ENCODE results near the gene FGF1. TPM values are rescaled to one million over a fixed set of nuclear protein-coding genes. Genes with fewer than 3 reads are reported as not detected.
A peak's percentile ranks its signal among the peaks of the same experiment; 100 is the strongest.

Gene FGF1
- total RNA-seq, 1 donor from 2014 or later: 1.8 TPM

GRCh38 chr5:142680605-142681259 lies 5.2 kb downstream of the FGF1 start:
- Histone ChIP-seq H3K27ac (no peak overlapping the region), H3K9me3 (no peaks in the 10 kb centered on the region), H3K4me1 (peaks cover 4% of the 10 kb centered on the region), H3K4me3 (no peak overlapping the region), H3K36me3 (no peaks in the 10 kb centered on the region), H3K27me3 (no peaks in the 10 kb centered on the region)
- ATAC-seq (peak; percentile 74), DNase-seq (no peak)
- TF ChIP-seq, protein P1, sequence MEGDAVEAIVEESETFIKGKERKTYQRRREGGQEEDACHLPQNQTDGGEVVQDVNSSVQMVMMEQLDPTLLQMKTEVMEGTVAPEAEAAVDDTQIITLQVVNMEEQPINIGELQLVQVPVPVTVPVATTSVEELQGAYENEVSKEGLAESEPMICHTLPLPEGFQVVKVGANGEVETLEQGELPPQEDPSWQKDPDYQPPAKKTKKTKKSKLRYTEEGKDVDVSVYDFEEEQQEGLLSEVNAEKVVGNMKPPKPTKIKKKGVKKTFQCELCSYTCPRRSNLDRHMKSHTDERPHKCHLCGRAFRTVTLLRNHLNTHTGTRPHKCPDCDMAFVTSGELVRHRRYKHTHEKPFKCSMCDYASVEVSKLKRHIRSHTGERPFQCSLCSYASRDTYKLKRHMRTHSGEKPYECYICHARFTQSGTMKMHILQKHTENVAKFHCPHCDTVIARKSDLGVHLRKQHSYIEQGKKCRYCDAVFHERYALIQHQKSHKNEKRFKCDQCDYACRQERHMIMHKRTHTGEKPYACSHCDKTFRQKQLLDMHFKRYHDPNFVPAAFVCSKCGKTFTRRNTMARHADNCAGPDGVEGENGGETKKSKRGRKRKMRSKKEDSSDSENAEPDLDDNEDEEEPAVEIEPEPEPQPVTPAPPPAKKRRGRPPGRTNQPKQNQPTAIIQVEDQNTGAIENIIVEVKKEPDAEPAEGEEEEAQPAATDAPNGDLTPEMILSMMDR (IDR thresholded peaks at IDR 0.05): no peak
- intact Hi-C loops (cut with DNase I): no loop called here

DNA sequence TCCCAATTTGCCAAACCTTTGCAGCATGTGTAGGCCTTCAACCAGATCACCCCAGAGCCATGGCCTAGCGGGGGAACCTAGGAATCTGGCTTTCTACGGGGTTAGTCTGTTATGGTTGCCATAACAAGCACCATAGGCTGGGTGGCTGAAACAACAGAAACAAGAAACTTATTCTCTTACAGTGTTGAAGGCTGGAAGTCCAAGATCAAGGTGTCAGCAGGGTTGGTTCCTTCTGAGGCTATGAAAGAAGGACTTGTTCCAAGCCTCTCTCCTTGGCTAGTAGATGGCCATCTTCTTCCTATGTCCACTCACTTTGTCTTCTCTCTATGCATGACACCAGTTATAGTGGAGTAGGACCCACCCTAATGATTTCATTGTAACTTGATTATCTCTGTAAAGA lies 6.1 kb downstream of the FGF1 start:
- Histone ChIP-seq H3K27ac (no peak overlapping the region), H3K4me3 (no peak overlapping the region), H3K9me3 (no peaks in the 10 kb centered on the region), H3K4me1 (peaks cover 4% of the 10 kb centered on the region), H3K27me3 (no peaks in the 10 kb centered on the region), H3K36me3 (no peaks in the 10 kb centered on the region)
- DNase-seq: no peak
- TF ChIP-seq, protein P1 (IDR thresholded peaks at IDR 0.05): no peak
- no peak for ATAC-seq
- intact Hi-C loops (cut with DNase I): no loop called here

- Histone ChIP-seq H3K27me3 (no peaks in the 10 kb centered on the region), H3K4me1 (no peaks in the 10 kb centered on the region), H3K9me3 (no peaks in the 10 kb centered on the region), H3K4me3 (no peak overlapping the region), H3K27ac (no peak overlapping the region), H3K36me3 (no peaks in the 10 kb centered on the region)
- ATAC-seq (no peak), DNase-seq (no peak)
- TF ChIP-seq, protein P1 (IDR thresholded peaks at IDR 0.05): no peak
- intact Hi-C loops (cut with DNase I): no loop called here
Measured at GRCh38 chr5:142678529-142678928, 7.4 kb downstream of the FGF1 start.

DNA sequence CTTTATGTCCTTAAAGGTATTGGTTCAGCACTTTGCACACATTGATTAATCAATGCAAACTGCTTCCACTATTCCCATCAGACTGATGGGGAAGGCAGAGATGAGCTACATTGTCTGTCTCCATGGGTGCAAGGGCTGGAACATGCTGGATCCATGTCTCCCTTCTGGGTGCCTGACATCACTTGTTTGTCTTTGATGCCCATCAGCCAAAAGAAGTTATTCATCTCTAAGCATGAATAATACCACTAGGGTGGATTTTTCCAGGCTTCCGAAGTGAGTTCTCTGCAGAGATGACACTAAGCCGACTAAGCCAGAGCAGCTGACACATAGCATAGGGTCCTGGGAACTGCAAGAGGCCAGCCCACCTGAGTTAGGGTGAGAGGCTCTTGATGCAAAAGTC lies 8.7 kb downstream of the FGF1 start:
- no peaks in the 10 kb centered on the region for H3K9me3 ChIP-seq
- H3K27ac ChIP-seq: no peak overlapping the region
- ATAC-seq (no peak), DNase-seq (no peak)
- H3K36me3 ChIP-seq: no peaks in the 10 kb centered on the region
- intact Hi-C loops (cut with DNase I): no loop called here
- TF ChIP-seq, protein P1 (IDR thresholded peaks at IDR 0.05): no peak
- no peak overlapping the region for H3K4me3 ChIP-seq
- H3K27me3 ChIP-seq: no peaks in the 10 kb centered on the region
- no peaks in the 10 kb centered on the region for H3K4me1 ChIP-seq

GRCh38 chr5:142676318-142676717 lies 9.6 kb downstream of the FGF1 start:
- no peak overlapping the region for H3K4me3 ChIP-seq
- ATAC-seq: no peak
- no peaks in the 10 kb centered on the region for H3K9me3 ChIP-seq
- no peak overlapping the region for H3K27ac ChIP-seq
- no peaks in the 10 kb centered on the region for H3K36me3 ChIP-seq
- H3K4me1 ChIP-seq: no peaks in the 10 kb centered on the region
- intact Hi-C loops (cut with DNase I): no loop called here
- H3K27me3 ChIP-seq: no peaks in the 10 kb centered on the region
- DNase-seq: no peak
- TF ChIP-seq, protein P1 (IDR thresholded peaks at IDR 0.05): no peak
